Brain microvascular endothelial cell (primary cell): ENCODE measurements around the gene CYFIP1.
"Not testable (repeated sequence)": the region's sequence is repeated elsewhere in the genome, so short reads cannot be mapped to it uniquely, and the experiment has no call there.

Source experiments
- DNase-seq: peaks from one replicate; pipeline ENCODE4 v3.0.0-alpha.2; 2020
- H3K27ac ChIP-seq: fragments of 250-450 bp; sonication (Bioruptor Pico); 2 replicates; pipeline ENCODE4 v1.5.1; 2020; ENCODE audit warnings: mild to moderate bottlenecking, moderate library complexity
- H3K27me3 ChIP-seq: fragments of 250-450 bp; sonication (Bioruptor Pico); replicated peaks from 2 replicates; pipeline ENCODE4 v1.5.1; 2020; ENCODE audit warnings: mild to moderate bottlenecking
- H3K36me3 ChIP-seq: fragments of 250-450 bp; sonication (Bioruptor Pico); replicated peaks from 2 replicates; pipeline ENCODE4 v1.5.1; 2020; ENCODE audit warnings: mild to moderate bottlenecking
- H3K4me3 ChIP-seq: 2 replicates; pipeline ENCODE4 v1.5.1; 2011; ENCODE audit warnings: low read depth, mild to moderate bottlenecking, control low read depth, low read length, moderate library complexity
- CTCF ChIP-seq: IDR thresholded peaks from 2 replicates; pipeline ENCODE4 v1.5.1; 2011; ENCODE audit warnings: low read depth, mild to moderate bottlenecking, moderate library complexity, low read length, control low read depth, inconsistent platforms; ENCODE audit errors: missing control alignments
- in situ Hi-C: cut with HindIII; loops from 2 replicates; pipeline ENCODE4 v1.10.0; 2017; ENCODE audit warnings: low sequenced_read_pairs, low pct_ligation_motif_present

CYFIP1 gene

GRCh38 chr15:22980189-22981050 is at the start of gene CYFIP1:
Gene CYFIP1 (minus strand): TSS chr15:22980368. CDS start chr15:22947285, 33,083 bp downstream.
- H3K4me3 ChIP-seq, result peak within 1 kb of the TSS; percentile 87
- peak; percentile 69 for DNase-seq
- H3K27me3 ChIP-seq, result no peaks in the 10 kb centered on the region
- H3K27ac ChIP-seq, result peak within 1 kb of the TSS; percentile 72
- in situ Hi-C loops, result no loop called here
- no peak for TF ChIP-seq CTCF
- no peaks in the 10 kb centered on the region for H3K36me3 ChIP-seq

- no peak for TF ChIP-seq CTCF
- H3K27ac ChIP-seq, result no peak overlapping the region
- DNase-seq, result no peak
- no peaks in the 10 kb centered on the region for H3K27me3 ChIP-seq
- H3K36me3 ChIP-seq, result peaks cover 57% of the 10 kb centered on the region
- in situ Hi-C loops, result no loop called here
- H3K4me3 ChIP-seq, result no peak overlapping the region
These were observed 46.0 kb upstream of the CYFIP1 start for GRCh38 chr15:23026218-23026617.

- Histone ChIP-seq H3K27me3 (no peaks in the 10 kb centered on the region), H3K36me3 (peaks cover 58% of the 10 kb centered on the region), H3K27ac (no peak overlapping the region), H3K4me3 (no peak overlapping the region)
- in situ Hi-C loops, result no loop called here
- no peak for TF ChIP-seq CTCF
- DNase-seq, result no peak
These were observed 42.0 kb upstream of the CYFIP1 start for GRCh38 chr15:23022156-23022555.

GRCh38 chr15:23014394-23015000 is 34.3 kb upstream of the CYFIP1 start:
- H3K4me3 ChIP-seq, result no peak overlapping the region
- H3K27ac ChIP-seq, result no peak overlapping the region
- H3K36me3 ChIP-seq, result peaks cover 39% of the 10 kb centered on the region
- H3K27me3 ChIP-seq, result no peaks in the 10 kb centered on the region
- in situ Hi-C loops, result no loop called here
- no peak for DNase-seq
- TF ChIP-seq CTCF, result no peak

GRCh38 chr15:23013681-23014080 is 33.5 kb upstream of the CYFIP1 start:
- in situ Hi-C loops, result no loop called here
- H3K27me3 ChIP-seq, result no peaks in the 10 kb centered on the region
- no peak for DNase-seq
- H3K27ac ChIP-seq, result no peak overlapping the region
- H3K36me3 ChIP-seq, result peaks cover 32% of the 10 kb centered on the region
- TF ChIP-seq CTCF, result no peak
- no peak overlapping the region for H3K4me3 ChIP-seq

GRCh38 chr15:23012616-23013015 is 32.4 kb upstream of the CYFIP1 start:
- H3K27me3 ChIP-seq, in situ Hi-C loops: not testable (repeated sequence)
- H3K36me3 ChIP-seq, result peaks cover 39% of the 10 kb centered on the region

More at GRCh38 chr15:23012616-23013015, 32.4 kb upstream of the CYFIP1 start:
- H3K27ac ChIP-seq, DNase-seq, H3K4me3 ChIP-seq: not testable (repeated sequence)
